B cell (primary cell): ENCODE data around the gene YIPF2. TPM values are rescaled to one million over a fixed set of nuclear protein-coding genes. Genes with fewer than 3 reads are reported as not detected.

ENCODE experiments used
- ATAC-seq: fragments of 200-7000 bp; cut with Tn5 transposase; one replicate; pipeline ENCODE4 v1.10.0; 2021; ENCODE audit warnings: low read depth, mild to moderate bottlenecking, moderate number of reproducible peaks, moderate library complexity
- CTCF ChIA-PET: fragments of 350-600 bp; sonication (Branson Sonifier 250); formaldehyde crosslinking; loops from one replicate; lab custom pipeline; 2021; ENCODE audit warnings: antibody characterized with exemption, inconsistent platforms; lab: Charles Lee
- POLR2A ChIA-PET: fragments of 350-600 bp; sonication (Branson Sonifier 250); formaldehyde crosslinking; loops from one replicate; lab custom pipeline; 2021; ENCODE audit warnings: antibody characterized with exemption; lab: Charles Lee
- DNase-seq: peaks from one replicate; pipeline ENCODE4 v3.0.0; 2013
- H2AFZ ChIP-seq: 2 replicates; pipeline ENCODE4 v1.6.1; 2012; ENCODE audit warnings: mild to moderate bottlenecking, low read depth, low read length; ENCODE audit not compliant: insufficient read depth, poor library complexity, severe bottlenecking
- H3K27ac ChIP-seq, 2 donors: 1 replicate in 1 of 2; 2 replicates in 1 of 2; pipeline ENCODE4 v1.5.1; 2012 to 2013; ENCODE audit warnings: low read length in 2 of 2, mild to moderate bottlenecking in 2 of 2, moderate library complexity in 1 of 2
- H3K27me3 ChIP-seq, 4 experiments: fragments of 200-600 bp in 1 of 4; sonication (generic) in 1 of 4; replicated peaks in 1 of 4; 1 replicate in 2 of 4; 2 replicates in 2 of 4; pipeline versions ENCODE4 v1.6.1 to v1.7.0; 2013 to 2016; ENCODE audit warnings: low read length in 3 of 4, mild to moderate bottlenecking in 2 of 4, mixed read lengths in 1 of 4, moderate library complexity in 1 of 4; ENCODE audit not compliant: insufficient read depth in 4 of 4, control insufficient read depth in 3 of 4; ENCODE audit errors: control extremely low read depth in 1 of 4
- H3K36me3 ChIP-seq, 2 experiments: replicated peaks in 1 of 2; 1 replicate in 1 of 2; 2 replicates in 1 of 2; pipeline versions ENCODE4 v1.6.1 to v1.7.1; 2013; ENCODE audit warnings: low read length in 1 of 2; ENCODE audit not compliant: insufficient read depth in 2 of 2, control insufficient read depth in 1 of 2; ENCODE audit errors: control extremely low read depth in 1 of 2, extremely low read depth in 1 of 2
- H3K4me1 ChIP-seq, 2 donors: fragments of 200-600 bp in 1 of 2; sonication (generic) in 1 of 2; 1 replicate in 1 of 2; 2 replicates in 1 of 2; pipeline versions ENCODE4 v1.5.1 to v1.6.1; 2013 to 2017; ENCODE audit warnings: low read length in 2 of 2; ENCODE audit not compliant: control insufficient read depth in 2 of 2, insufficient read depth in 2 of 2
- H3K4me2 ChIP-seq: replicated peaks from 2 replicates; pipeline ENCODE3; 2012; ENCODE audit warnings: mild to moderate bottlenecking, low read depth, low read length; ENCODE audit not compliant: poor library complexity, severe bottlenecking
- H3K4me3 ChIP-seq, 5 experiments: fragments of 200-600 bp in 1 of 5; sonication (generic) in 1 of 5; 1 replicate in 3 of 5; 2 replicates in 2 of 5; pipeline versions ENCODE4 v1.5.1 to v1.7.0; 2011 to 2016; ENCODE audit warnings: low read length in 4 of 5, mild to moderate bottlenecking in 4 of 5, low read depth in 2 of 5, control low read depth in 1 of 5, moderate library complexity in 1 of 5; ENCODE audit not compliant: insufficient read depth in 1 of 5; ENCODE audit errors: control extremely low read depth in 1 of 5, extremely low read depth in 1 of 5
- H3K79me2 ChIP-seq: fragments of 200-600 bp; sonication (generic); one replicate; pipeline ENCODE4 v1.6.0; 2016; ENCODE audit warnings: low read length; ENCODE audit not compliant: control insufficient read depth, insufficient read depth
- H3K9ac ChIP-seq: fragments of 200-600 bp; sonication (generic); 2 replicates; pipeline ENCODE4 v1.6.1; 2017; ENCODE audit warnings: mild to moderate bottlenecking, low read length, moderate library complexity
- H3K9me3 ChIP-seq, 3 donors: one replicate each; pipeline versions ENCODE4 v1.6.1 to v1.7.1; 2013; ENCODE audit warnings: low read length in 2 of 3; ENCODE audit not compliant: control insufficient read depth in 2 of 3, insufficient read depth in 1 of 3; ENCODE audit errors: control extremely low read depth in 1 of 3
- H4K20me1 ChIP-seq: 2 replicates; pipeline ENCODE4 v1.6.0; 2012; ENCODE audit warnings: mild to moderate bottlenecking, low read length; ENCODE audit not compliant: insufficient read depth, control insufficient read depth, poor library complexity, severe bottlenecking
- H3K27ac Mint-ChIP-seq: one replicate; pipeline ENCODE4 v1.8.0; 2021; ENCODE audit warnings: mixed read lengths
- H3K27me3 Mint-ChIP-seq: one replicate; pipeline ENCODE4 v1.8.0; 2021; ENCODE audit warnings: mixed read lengths
- H3K4me1 Mint-ChIP-seq: one replicate; pipeline ENCODE4 v1.8.0; 2021; ENCODE audit warnings: mixed read lengths
- H3K4me3 Mint-ChIP-seq: one replicate; pipeline ENCODE4 v1.8.0; 2021; ENCODE audit warnings: mixed read lengths
- H3K9me3 Mint-ChIP-seq: one replicate; pipeline ENCODE4 v1.8.0; 2022; ENCODE audit warnings: mixed read lengths; ENCODE audit not compliant: insufficient read depth
- EZH2 ChIP-seq: IDR thresholded peaks from 2 replicates; pipeline ENCODE4 v1.6.1; 2012; ENCODE audit warnings: borderline replicate concordance, low read depth, mild to moderate bottlenecking, moderate library complexity, low read length; ENCODE audit not compliant: insufficient read depth, poor library complexity, severe bottlenecking
- WGBS: methylation state at CpG from one replicate; pipeline ENCODE4 v1.1.5; 2013; ENCODE audit warnings: missing lambda C conversion rate; ENCODE audit not compliant: insufficient coverage; 5-methylcytosine and 5-hydroxymethylcytosine counted together
- intact Hi-C: fragments of 100-400 bp; cut with micrococcal nuclease; formaldehyde crosslinking; loops from one replicate; pipeline ENCODE4 v1.10.0; 2022
- polyA plus RNA-seq: library from polyadenylated mRNA; depleted of rRNA; stranded (reverse); fragments of >200 nt; gene quantifications from 2 replicates; pipeline ENCODE4 v1.2.3, GENCODE V29; 2012
- total RNA-seq, 2 donors: library from RNA; stranded (reverse); fragments of 120-200 nt in 1 of 2; gene quantifications; 1 replicate in 1 of 2; 2 replicates in 1 of 2; pipeline versions ENCODE4 v1.2.3 to v1.2.4, GENCODE V29; 2013 to 2022
- TF ChIP-seq, protein P1 (sequence below): fragments of 200-600 bp; IDR thresholded peaks from one replicate; pipeline ENCODE4 v1.8.0; 2022; ENCODE audit warnings: antibody characterized with exemption, mild to moderate bottlenecking

YIPF2 gene
- total and polyA plus RNA-seq, 2 donors (not counting 1 experiment from before 2014, with no cell fraction given) = 19.8 to 34.8 TPM

GRCh38 chr19:10927730-10928562 lies 493 bp downstream of the YIPF2 start:
- peak overlapping the region; percentile 92 for H2AFZ ChIP-seq
- peak; percentile 51 for DNase-seq
- peak overlapping the region; percentile 82 for H3K4me2 ChIP-seq
- WGBS = 4% methylated on average over 44 of the region's 47 CpGs
- H4K20me1 ChIP-seq = peaks cover 18% of the 10 kb centered on the region
- Mint-ChIP-seq H3K4me1 (peaks cover 18% of the 10 kb centered on the region), H3K27me3 (no peaks in the 10 kb centered on the region), H3K27ac (peak overlapping the region; percentile 90), H3K4me3 (peak overlapping the region; percentile 93), H3K9me3 (no peaks in the 10 kb centered on the region)
- H3K9me3 ChIP-seq = no peaks in the 10 kb centered on the region
- peak overlapping the region; percentile 19 to 94 (median 83) for H3K4me3 ChIP-seq
- ChIA-PET CTCF (interaction anchor here (1.1 kb wide), 1 partner anchor 15 kb away, joined by 4 read pairs; no protein-coding TSS in a partner anchor), POLR2A (interaction anchor here (0.5 kb wide), 1 partner anchor 58 kb away, joined by 3 read pairs; no protein-coding TSS in a partner anchor)
- H3K4me1 ChIP-seq = peaks cover 13 to 24% of the 10 kb centered on the region in 2 donors
- intact Hi-C loops = loop anchor here (2.0 kb wide), 1 partner anchor 55 kb away; no protein-coding TSS in a partner anchor
- H3K27me3 ChIP-seq = no peaks in the 10 kb centered on the region
- peak overlapping the region; percentile 86 for H3K9ac ChIP-seq
- H3K79me2 ChIP-seq = peaks cover 9% of the 10 kb centered on the region
- TF ChIP-seq, protein P1, sequence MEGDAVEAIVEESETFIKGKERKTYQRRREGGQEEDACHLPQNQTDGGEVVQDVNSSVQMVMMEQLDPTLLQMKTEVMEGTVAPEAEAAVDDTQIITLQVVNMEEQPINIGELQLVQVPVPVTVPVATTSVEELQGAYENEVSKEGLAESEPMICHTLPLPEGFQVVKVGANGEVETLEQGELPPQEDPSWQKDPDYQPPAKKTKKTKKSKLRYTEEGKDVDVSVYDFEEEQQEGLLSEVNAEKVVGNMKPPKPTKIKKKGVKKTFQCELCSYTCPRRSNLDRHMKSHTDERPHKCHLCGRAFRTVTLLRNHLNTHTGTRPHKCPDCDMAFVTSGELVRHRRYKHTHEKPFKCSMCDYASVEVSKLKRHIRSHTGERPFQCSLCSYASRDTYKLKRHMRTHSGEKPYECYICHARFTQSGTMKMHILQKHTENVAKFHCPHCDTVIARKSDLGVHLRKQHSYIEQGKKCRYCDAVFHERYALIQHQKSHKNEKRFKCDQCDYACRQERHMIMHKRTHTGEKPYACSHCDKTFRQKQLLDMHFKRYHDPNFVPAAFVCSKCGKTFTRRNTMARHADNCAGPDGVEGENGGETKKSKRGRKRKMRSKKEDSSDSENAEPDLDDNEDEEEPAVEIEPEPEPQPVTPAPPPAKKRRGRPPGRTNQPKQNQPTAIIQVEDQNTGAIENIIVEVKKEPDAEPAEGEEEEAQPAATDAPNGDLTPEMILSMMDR = no peak
- no peak for TF ChIP-seq EZH2
- peaks cover 0 to 2% of the 10 kb centered on the region in 2 experiments for H3K36me3 ChIP-seq
- ATAC-seq = no peak
- H3K27ac ChIP-seq = peak overlapping the region; percentile 41 to 72

- H3K4me3 Mint-ChIP-seq = no peak overlapping the region
- no peaks in the 10 kb centered on the region for H3K27me3 ChIP-seq
- peaks cover 9 to 14% of the 10 kb centered on the region in 2 donors for H3K4me1 ChIP-seq
- intact Hi-C loops = no loop called here
- peaks cover 15% of the 10 kb centered on the region for H3K4me1 Mint-ChIP-seq
- no peaks in the 10 kb centered on the region for H3K9me3 ChIP-seq
- no peak overlapping the region for H3K9ac ChIP-seq
- 92% methylated on average over 13 of the region's 13 CpGs for WGBS
- peaks cover 3% of the 10 kb centered on the region for H4K20me1 ChIP-seq
- ATAC-seq = no peak
- peaks cover 0 to 17% of the 10 kb centered on the region in 2 experiments for H3K36me3 ChIP-seq
- TF ChIP-seq, protein P1 = no peak
- no peak for TF ChIP-seq EZH2
- no peaks in the 10 kb centered on the region for H3K27me3 Mint-ChIP-seq
- peak overlapping the region; percentile 68 for H3K27ac Mint-ChIP-seq
- no peak overlapping the region for H3K27ac ChIP-seq
- H3K9me3 Mint-ChIP-seq = no peaks in the 10 kb centered on the region
- CTCF ChIA-PET = interaction anchor here (1.1 kb wide), 1 partner anchor 10 kb away, joined by 3 read pairs; no protein-coding TSS in a partner anchor
- POLR2A ChIA-PET = no interaction called here
- no peak overlapping the region for H3K4me2 ChIP-seq
- no peak overlapping the region for H2AFZ ChIP-seq
- H3K79me2 ChIP-seq = peaks cover under 1% of the 10 kb centered on the region
- H3K4me3 ChIP-seq = no peak overlapping the region
- no peak for DNase-seq
Measured at GRCh38 chr19:10924597-10924996, 3.8 kb downstream of the YIPF2 start.
